ENCODE results near the gene PPP1R1B.

Gene PPP1R1B

GRCh38 chr17:39633570-39634183 lies 6.9 kb downstream of the PPP1R1B start:
- DNase-seq (ENCODE audit: low read depth) = no peak

DNA sequence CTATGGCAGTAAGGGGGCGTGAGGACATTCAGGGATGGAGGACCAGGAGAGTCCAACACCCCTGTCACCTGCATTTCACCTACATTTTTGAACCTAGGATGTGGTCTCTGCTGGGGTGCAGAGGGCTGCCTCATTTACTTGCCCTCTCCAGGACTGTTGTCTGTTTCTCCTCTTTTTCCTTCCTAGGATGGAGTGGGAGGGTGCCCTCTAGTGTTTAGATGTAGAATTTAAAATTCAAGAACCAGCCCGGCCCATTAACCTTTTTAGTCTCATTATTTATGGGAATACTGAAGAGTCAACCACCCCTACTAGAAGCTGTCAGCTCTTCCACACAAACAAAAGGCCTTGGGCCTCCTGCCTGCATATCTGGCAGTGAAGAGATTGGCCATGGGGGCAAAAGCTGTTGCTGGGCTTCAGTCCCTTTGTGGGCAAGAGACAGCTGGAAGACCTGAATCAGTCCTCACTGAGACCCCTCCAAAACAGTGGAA lies 7.7 kb downstream of the PPP1R1B start:
- DNase-seq (ENCODE audit: low read depth) = no peak

DNA sequence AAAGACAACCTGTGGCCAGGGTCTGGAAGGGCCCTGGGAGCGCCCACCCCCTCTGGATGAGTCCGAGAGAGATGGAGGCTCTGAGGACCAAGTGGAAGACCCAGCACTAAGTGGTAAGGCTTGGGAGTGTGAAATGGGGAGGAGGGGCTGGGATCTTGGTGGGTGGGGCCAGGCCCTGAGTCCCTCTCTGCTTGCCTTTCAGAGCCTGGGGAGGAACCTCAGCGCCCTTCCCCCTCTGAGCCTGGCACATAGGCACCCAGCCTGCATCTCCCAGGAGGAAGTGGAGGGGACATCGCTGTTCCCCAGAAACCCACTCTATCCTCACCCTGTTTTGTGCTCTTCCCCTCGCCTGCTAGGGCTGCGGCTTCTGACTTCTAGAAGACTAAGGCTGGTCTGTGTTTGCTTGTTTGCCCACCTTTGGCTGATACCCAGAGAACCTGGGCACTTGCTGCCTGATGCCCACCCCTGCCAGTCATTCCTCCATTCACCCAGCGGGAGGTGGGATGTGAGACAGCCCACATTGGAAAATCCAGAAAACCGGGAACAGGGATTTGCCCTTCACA lies 8.9 kb downstream of the PPP1R1B start:
- DNase-seq (ENCODE audit: low read depth) = no peak

GRCh38 chr17:39636587-39636926 lies 9.8 kb downstream of the PPP1R1B start:
- DNase-seq (ENCODE audit: low read depth) = no peak

GRCh38 chr17:39636927-39637736 lies 10.4 kb downstream of the PPP1R1B start, which contains the start of gene STARD3:
TSS of gene STARD3 (plus strand) at chr17:39637144. CDS start at chr17:39653532, 16,388 bp downstream.
- peak; percentile 86 for DNase-seq (ENCODE audit: low read depth)

GRCh38 chr17:39638317-39638716 lies 11.6 kb downstream of the PPP1R1B start:
- no peak for DNase-seq (ENCODE audit: low read depth)

DNA sequence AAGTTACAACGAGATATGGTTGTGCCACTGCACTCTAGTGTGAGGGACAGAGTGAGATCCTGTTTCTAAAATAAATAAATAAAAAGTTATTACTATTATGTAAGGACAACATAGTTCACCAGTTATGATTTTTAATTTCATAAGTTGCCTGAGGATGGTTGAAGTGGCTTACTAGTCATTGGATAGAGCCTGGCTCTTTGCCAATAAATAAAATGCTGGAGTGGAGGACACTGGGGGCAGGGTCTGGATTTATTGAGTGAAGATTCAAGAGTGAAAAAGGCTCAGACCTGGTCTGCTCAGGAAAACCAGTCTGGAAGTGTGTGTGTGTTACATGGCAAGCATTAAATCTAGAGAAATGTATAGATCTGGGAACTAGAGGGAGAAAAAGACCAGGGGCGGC lies 12.3 kb downstream of the PPP1R1B start:
- no peak for DNase-seq (ENCODE audit: low read depth)

DNA sequence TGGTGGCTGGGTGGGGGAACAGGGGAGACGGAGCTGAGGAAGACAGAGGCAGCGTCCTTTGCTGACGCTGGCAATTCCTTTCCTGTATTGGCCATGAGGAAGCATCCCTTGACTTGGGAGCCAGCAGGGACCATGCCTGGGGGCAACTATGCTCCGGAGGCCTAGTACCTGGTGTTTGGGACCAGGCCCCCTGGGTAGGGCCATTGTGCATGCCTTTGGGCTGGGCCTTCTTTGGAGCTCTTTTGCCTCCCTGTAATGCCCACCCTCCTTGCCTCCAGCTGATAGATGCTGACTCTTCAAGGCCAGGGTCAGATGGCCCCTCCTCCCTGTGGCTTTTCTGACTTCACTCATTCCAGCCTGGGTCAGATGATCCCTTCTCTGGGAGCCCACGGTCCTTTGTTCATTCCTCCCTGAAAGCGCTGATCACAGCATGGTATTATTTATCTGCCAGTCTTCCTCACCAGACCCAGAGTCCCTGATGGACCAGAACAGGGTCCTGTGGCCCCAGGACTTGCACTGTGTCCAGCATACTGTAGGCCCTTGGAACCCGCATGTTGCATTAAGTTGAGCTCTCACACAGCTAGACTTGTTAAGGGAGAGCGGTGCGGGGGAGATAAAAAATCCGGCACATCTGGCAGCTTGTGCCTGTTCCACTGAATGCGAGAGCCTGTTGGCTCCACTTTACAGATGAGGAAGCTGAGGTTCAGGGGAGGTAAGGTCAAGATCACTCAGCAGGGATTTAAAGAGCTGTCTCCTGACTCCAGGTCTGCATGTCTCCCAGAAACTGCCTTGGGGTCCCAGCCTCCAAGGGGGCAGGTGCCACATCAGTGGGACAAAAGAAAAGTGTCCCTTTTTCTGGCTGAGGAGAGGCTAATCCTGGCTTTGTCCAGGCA lies 13.1 kb downstream of the PPP1R1B start:
- no peak for DNase-seq (ENCODE audit: low read depth)

- DNase-seq (ENCODE audit: low read depth) = no peak
Observed at GRCh38 chr17:39640591-39641031, 13.9 kb downstream of the PPP1R1B start.

- DNase-seq (ENCODE audit: low read depth) = no peak
Observed at GRCh38 chr17:39641097-39641496, 14.3 kb downstream of the PPP1R1B start.

DNA sequence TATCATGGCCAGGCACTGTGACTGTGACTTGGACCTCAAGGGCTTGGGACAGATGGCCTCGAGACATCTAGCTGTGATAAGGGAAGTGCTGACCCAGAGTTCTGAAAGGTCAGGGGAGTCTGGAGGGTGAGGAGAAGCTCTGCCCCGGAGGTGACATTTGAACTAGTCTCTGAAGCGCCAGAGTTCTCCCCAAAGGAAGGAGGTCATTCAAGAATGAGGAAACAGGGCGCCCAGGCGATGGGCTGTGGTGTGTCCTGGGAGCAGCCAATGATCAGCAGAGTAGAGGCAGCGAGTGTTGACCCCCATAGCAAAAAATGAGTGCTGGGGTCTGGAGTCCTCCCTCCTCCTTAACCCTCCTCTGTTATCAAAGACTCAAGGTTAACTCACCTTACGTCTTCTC lies 15.1 kb downstream of the PPP1R1B start:
- no peak for DNase-seq (ENCODE audit: low read depth)

GRCh38 chr17:39642291-39643074 lies 15.7 kb downstream of the PPP1R1B start:
- DNase-seq (ENCODE audit: low read depth) = no peak

DNA sequence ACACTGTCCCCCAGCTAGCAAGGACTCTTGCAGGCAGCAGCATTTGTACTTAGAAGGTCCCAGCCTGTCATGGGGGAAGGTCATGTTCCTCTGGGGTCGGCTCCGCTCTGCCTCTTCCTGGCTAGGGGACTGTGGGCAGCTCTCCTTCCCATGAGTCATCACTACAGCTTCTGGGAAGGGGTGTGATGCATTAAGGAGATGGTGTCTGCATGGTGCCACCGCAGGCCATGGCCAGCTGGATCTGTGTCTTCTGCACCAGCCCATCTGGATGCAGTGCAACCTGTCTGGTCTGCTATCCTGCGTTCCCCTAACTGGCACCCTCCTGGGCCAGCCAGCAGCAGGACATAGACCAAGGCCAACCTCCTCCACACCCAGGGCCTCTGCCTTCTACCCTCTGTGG lies 16.5 kb downstream of the PPP1R1B start:
- no peak for DNase-seq (ENCODE audit: low read depth)

DNA sequence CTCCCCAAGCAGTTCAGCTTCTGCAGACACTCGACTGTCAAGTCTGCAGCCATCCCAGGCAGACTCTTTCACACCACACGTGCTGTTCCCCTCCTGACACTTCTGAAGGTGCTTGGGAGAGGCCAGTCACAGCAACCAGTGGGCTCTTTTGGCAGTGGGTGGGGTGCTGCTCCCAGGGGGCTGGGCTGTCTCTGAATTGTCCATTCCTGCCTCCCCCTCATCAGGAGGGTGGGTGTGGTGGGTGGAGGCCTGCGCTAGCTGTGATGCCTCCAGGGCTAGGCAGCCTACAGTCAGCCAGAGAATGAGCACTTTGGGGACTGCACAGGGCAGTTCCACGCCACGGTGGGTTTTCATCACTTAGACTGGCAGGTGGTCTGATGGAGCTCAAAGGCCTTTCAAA lies 20.5 kb downstream of the PPP1R1B start:
- no peak for DNase-seq (ENCODE audit: low read depth)

DNA sequence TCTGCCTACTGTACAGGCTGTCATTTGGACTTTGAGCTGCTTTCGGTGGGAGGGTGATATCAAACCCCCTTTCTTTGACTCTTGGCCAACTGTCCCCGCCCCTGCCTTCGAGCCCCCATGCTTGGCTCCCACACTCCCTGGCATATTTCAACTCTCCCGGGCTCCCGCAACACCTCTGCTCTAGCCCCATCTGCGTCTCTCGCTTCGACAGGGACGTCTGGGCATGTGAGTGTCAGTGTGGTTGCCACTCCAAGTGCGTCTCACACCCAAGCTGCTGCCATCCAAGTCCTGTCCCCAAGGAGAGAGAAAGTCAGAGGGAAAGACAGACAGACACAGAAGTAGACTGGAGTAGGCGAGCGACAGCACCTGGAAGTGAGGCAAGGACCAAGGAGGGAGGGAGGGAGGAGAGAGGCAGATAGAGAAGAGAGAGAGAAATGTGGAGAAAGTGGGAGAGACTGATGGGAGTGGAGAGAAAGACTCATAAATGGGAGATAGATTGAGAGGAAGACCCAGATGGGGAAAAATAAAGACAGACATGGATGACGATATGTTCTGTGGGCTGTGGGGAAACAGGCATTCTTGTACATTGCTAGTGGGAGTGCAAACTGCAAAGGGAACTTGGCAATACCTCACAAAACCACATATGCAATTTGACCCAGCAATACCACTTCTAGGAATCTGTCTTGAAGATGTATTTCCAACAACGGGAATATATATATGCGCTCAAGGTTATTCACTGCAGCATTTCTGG lies 22.0 kb downstream of the PPP1R1B start:
- DNase-seq (ENCODE audit: low read depth) = no peak

DNA sequence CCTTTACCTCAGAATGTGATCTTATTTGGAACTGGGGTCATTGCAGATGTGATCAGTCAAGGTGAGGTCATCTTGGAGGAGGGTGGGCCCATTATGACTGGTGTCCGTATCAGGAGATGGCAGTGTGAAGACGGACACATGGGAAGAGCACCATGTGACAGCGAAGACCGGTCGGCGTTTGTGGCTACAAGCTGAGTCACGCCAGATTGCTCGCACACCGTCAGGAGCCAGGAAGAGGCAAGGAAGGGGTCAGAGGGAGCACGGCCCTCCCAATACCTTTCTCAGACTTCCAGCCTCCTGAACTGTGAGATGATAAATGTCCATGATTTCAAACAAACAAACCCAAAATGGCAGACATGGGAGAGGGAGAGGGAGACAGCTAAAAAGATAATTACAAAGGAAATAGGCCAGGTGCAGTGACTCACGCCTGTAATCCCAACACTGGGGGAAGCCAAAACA lies 23.4 kb downstream of the PPP1R1B start:
- DNase-seq (ENCODE audit: low read depth) = no peak

DNA sequence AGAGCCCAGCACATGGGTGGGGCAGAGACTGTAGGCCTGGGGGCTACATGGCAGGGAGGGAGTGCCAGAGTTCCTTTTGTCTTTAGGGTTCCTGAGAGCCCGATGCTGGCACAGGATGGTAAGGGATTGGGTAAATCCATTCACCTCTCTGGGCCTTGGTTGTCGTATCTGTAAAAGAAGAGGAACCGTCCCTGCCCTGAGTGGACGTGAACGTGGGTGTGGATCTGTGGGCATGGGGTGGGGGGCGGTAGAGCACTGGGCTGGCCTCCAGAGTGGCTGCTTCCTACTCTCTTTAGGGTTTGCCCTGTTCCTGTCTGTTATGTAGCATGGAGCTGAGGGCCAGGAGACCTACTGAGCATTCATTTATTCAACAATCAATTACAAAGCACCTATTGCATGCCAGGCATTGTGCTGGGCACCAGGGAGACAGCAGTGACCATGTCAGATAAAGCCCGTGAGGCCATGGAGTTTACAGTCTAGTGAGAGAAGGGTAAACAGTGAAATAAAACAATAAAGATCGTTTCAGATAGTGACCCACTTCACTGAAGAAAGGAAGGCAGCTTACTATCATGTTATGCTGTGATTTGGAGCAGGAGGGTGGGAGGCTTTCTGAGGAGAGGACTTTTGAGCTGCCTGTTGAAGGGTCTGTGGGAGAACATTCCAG lies 25.3 kb downstream of the PPP1R1B start:
- no peak for DNase-seq (ENCODE audit: low read depth)

DNA sequence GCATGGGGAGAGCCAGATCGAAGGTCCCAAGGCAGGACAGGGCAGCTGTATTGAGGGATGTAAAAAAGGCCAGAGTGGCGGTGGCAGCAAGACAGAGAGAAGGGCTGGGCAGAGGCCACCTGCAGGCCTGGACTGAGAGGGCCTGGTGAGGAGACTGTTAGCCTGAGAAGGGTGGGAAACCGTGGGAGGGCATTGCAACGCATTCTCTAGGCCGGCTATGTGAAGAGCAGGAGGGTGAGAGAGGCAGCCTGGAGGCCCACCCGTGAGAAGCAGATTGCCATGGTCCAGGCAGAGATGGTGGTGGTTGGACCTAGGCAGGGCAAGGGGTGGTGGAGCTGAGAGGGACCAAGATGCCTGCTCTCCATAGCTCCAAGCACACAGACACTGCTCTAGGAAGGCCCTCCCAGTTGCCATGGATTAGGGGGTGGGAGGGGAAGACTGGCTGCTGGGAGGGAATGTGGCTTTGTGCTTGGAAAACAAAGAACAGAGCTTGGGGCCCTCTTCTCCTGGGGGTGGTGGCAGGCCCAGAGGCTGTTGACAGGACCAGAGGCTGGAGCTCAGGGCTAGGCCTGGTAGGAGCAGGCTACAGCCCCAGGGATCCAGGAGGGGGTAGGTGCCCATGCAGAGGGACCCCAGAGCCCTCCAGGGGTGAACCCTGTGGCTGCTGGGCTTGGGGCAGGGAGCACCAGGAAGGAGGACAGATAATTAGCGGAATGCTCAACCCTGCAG lies 26.0 kb downstream of the PPP1R1B start:
- DNase-seq (ENCODE audit: low read depth) = no peak

DNA sequence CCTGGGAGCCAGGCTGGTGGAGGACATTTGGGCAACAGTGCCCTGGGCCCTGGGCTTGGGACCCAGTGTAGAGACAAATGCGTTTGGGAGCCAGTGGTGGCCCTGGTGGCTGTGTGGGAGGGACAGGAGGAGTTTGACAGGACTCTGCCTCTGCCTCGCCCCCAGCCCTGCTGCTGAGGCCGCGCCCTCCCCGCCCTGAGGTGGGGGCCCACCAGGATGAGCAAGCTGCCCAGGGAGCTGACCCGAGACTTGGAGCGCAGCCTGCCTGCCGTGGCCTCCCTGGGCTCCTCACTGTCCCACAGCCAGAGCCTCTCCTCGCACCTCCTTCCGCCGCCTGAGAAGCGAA lies 26.5 kb downstream of the PPP1R1B start:
- no peak for DNase-seq (ENCODE audit: low read depth)
